HEK293T (cell line): ENCODE data around the gene GABBR2.

Source experiments
- CTCF ChIA-PET: fragments of 350-600 bp; formaldehyde crosslinking; extraction: SDS; loops from one replicate; lab custom pipeline; 2021; ENCODE audit warnings: antibody characterized with exemption, inconsistent platforms; lab: Yijun Ruan, JAX
- POLR2A ChIA-PET: fragments of 350-600 bp; formaldehyde crosslinking; extraction: SDS; loops from one replicate; lab custom pipeline; 2020; ENCODE audit warnings: antibody characterized with exemption, inconsistent platforms; lab: Yijun Ruan, JAX
- DNase-seq: peaks from one replicate; pipeline ENCODE4 v3.0.0; 2012; ENCODE audit warnings: mixed read lengths; ENCODE audit errors: extremely low spot score
- ARNT ChIP-seq: fragments of 450-650 bp; IDR thresholded peaks from 2 replicates; pipeline ENCODE4 v1.6.1; 2017; ENCODE audit warnings: mild to moderate bottlenecking
- BHLHE40 ChIP-seq: fragments of 450-650 bp; IDR thresholded peaks from 2 replicates; pipeline ENCODE4 v1.6.1; 2016; ENCODE audit warnings: mild to moderate bottlenecking, moderate library complexity, borderline replicate concordance
- CTBP1 ChIP-seq: fragments of 450-650 bp; IDR thresholded peaks from 2 replicates; pipeline ENCODE4 v1.6.1; 2016; ENCODE audit warnings: borderline replicate concordance
- ELF4 ChIP-seq: fragments of 450-650 bp; IDR thresholded peaks from 2 replicates; pipeline ENCODE4 v1.6.1; 2017; ENCODE audit warnings: antibody characterized with exemption
- FOXA1 ChIP-seq: fragments of 450-650 bp; IDR thresholded peaks from 2 replicates; pipeline ENCODE4 v1.6.1; 2016; ENCODE audit warnings: mild to moderate bottlenecking
- FOXK2 ChIP-seq: fragments of 450-650 bp; IDR thresholded peaks from 2 replicates; pipeline ENCODE4 v1.6.1; 2016; ENCODE audit warnings: mild to moderate bottlenecking
- FOXM1 ChIP-seq: fragments of 450-650 bp; IDR thresholded peaks from 2 replicates; pipeline ENCODE4 v1.6.1; 2017; ENCODE audit warnings: mild to moderate bottlenecking, borderline replicate concordance
- HDGF ChIP-seq: fragments of 450-650 bp; IDR thresholded peaks from 2 replicates; pipeline ENCODE4 v1.6.1; 2017; ENCODE audit warnings: antibody characterized with exemption, borderline replicate concordance
- L3MBTL2 ChIP-seq: fragments of 450-650 bp; conservative IDR thresholded peaks from 2 replicates; pipeline ENCODE4 v1.6.1; 2016; ENCODE audit warnings: mild to moderate bottlenecking
- LEF1 ChIP-seq: fragments of 450-650 bp; IDR thresholded peaks from 2 replicates; pipeline ENCODE4 v1.6.1; 2017; ENCODE audit warnings: mild to moderate bottlenecking, borderline replicate concordance
- NFRKB ChIP-seq: fragments of 450-650 bp; IDR thresholded peaks from 2 replicates; pipeline ENCODE4 v1.6.1; 2016; ENCODE audit warnings: mild to moderate bottlenecking, moderate library complexity
- PKNOX1 ChIP-seq: fragments of 450-650 bp; IDR thresholded peaks from 2 replicates; pipeline ENCODE4 v1.6.1; 2016
- SP1 ChIP-seq: fragments of 450-650 bp; IDR thresholded peaks from 2 replicates; pipeline ENCODE4 v1.6.1; 2017
- SUZ12 ChIP-seq: fragments of 450-650 bp; IDR thresholded peaks from 2 replicates; pipeline ENCODE4 v1.6.1; 2016; ENCODE audit warnings: mild to moderate bottlenecking
- TARDBP ChIP-seq: fragments of 450-650 bp; IDR thresholded peaks from 2 replicates; pipeline ENCODE4 v1.6.1; 2016
- ZNF384 ChIP-seq: fragments of 450-650 bp; IDR thresholded peaks from 2 replicates; pipeline ENCODE4 v1.6.1; 2016

The GABBR2 gene

GRCh38 chr9:98437458-98438034 lies 271.2 kb downstream of the GABBR2 start:
- TF ChIP-seq BHLHE40 (no peak), NFRKB (no peak), FOXK2 (no peak), LEF1 (no peak), FOXA1 (no peak), FOXM1 (no peak), SUZ12 (no peak), SP1 (no peak), CTBP1 (no peak), ZNF384 (no peak), TARDBP (no peak), L3MBTL2 (no peak), PKNOX1 (no peak), ELF4 (no peak), HDGF (no peak), ARNT (no peak)
- ChIA-PET CTCF (no interaction called here), POLR2A (no interaction called here)
- no peak for DNase-seq

DNA sequence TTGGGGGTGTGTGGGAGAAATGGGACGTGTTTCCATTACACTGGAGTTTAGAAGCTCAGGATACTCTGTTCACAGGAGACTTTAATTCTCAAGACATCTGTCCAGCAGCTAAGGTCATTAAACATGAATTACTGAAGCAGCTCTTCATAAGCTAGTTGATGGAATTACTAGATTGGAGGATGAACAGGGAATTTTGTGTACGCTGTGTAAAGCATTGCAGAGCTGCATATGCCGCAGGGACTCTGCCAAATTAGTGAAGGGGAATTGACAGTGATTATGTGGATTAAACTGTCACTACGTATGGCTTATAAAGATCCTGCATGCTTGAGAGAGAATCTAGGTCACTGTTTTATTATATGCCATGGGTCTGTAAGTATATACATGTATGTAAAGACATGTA lies 275.8 kb downstream of the GABBR2 start:
- CTCF ChIA-PET: no interaction called here
- no peak for TF ChIP-seq TARDBP
- TF ChIP-seq LEF1: no peak
- TF ChIP-seq ELF4: no peak
- TF ChIP-seq ARNT: no peak

GRCh38 chr9:98432134-98432533 lies 276.6 kb downstream of the GABBR2 start:
- ChIA-PET POLR2A (no interaction called here), CTCF (no interaction called here)
- TF ChIP-seq ZNF384 (no peak), HDGF (no peak), FOXM1 (no peak), SP1 (no peak), ELF4 (no peak), TARDBP (no peak), BHLHE40 (no peak), PKNOX1 (no peak), LEF1 (no peak), NFRKB (no peak), L3MBTL2 (no peak), SUZ12 (no peak)
- DNase-seq: no peak

More for the DNA sequence above, 275.8 kb downstream of the GABBR2 start:
- POLR2A ChIA-PET: no interaction called here
- no peak for DNase-seq

DNA sequence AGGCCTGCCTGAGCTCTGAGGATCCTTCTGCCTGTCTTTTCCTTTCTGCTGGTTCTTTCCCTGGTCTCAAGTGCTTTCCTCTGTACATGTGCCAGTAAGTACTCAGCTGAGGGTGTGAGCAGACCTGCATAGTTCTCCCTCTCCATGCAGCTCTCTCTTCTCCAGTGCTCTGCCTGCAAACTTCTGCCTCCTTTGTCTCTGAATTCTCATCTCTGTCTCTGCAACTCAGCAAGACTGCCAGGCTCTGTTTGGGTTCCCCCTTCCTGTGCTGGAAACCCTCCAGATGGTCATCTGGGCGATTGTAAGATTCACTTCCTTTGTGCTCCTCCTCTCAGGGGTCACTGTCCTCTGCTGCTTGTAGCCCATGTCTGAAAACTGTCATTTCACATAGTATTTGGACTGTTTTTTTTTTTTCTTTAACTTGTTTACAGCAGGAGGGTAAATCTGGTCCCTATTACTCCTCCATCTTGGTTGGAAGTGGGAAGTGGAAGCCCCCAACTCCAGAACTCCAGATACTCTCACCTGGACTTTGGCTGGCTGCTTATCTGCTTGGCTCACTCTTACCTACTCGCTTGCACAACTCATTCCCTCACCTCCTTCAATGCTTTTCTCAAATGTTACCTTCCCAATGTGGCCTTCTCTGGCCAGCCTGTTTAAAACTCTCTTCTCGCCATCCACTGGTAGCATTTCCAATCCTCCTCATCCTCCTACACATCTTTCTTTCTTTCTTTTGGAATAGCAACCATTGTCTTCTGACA lies 278.0 kb downstream of the GABBR2 start:
- TF ChIP-seq SUZ12 (no peak), ELF4 (no peak), HDGF (no peak), SP1 (no peak), NFRKB (no peak), FOXM1 (no peak), LEF1 (no peak), TARDBP (no peak), FOXA1 (no peak), CTBP1 (no peak), PKNOX1 (no peak), BHLHE40 (no peak), L3MBTL2 (no peak), ARNT (no peak), ZNF384 (no peak), FOXK2 (no peak)
- CTCF ChIA-PET: interaction anchor here (0.6 kb wide), 1 partner anchor 136 kb away, joined by 3 read pairs; no protein-coding TSS in a partner anchor
- DNase-seq: no peak
- POLR2A ChIA-PET: no interaction called here

- TF ChIP-seq SP1 (no peak), BHLHE40 (no peak)
- CTCF ChIA-PET: interaction anchor here (1.3 kb wide), 1 partner anchor 12 kb away, joined by 4 read pairs; no protein-coding TSS in a partner anchor
Observed at GRCh38 chr9:98429613-98430012, 279.1 kb downstream of the GABBR2 start.

GRCh38 chr9:98428454-98428853 lies 280.3 kb downstream of the GABBR2 start:
- ChIA-PET POLR2A (no interaction called here), CTCF (interaction anchor here (1.3 kb wide), 1 partner anchor 11 kb away, joined by 4 read pairs; no protein-coding TSS in a partner anchor)
- no peak for DNase-seq
- no peak for TF ChIP-seq ZNF384
- no peak for TF ChIP-seq PKNOX1
- no peak for TF ChIP-seq CTBP1
- no peak for TF ChIP-seq NFRKB
- no peak for TF ChIP-seq SUZ12
- TF ChIP-seq L3MBTL2: no peak
- no peak for TF ChIP-seq LEF1
- no peak for TF ChIP-seq FOXK2
- no peak for TF ChIP-seq SP1
- no peak for TF ChIP-seq FOXM1
- no peak for TF ChIP-seq FOXA1
- TF ChIP-seq HDGF: no peak
- TF ChIP-seq TARDBP: no peak
- TF ChIP-seq ELF4: no peak
- TF ChIP-seq ARNT: no peak
- TF ChIP-seq BHLHE40: no peak

More at GRCh38 chr9:98429613-98430012, 279.1 kb downstream of the GABBR2 start:
- POLR2A ChIA-PET: interaction anchor here (0.7 kb wide), 1 partner anchor 81 kb away, joined by 3 read pairs; no protein-coding TSS in a partner anchor
- no peak for DNase-seq
